Panc1 (cell line): Measurements from ENCODE around the gene MARCHF3.

ENCODE experiments used
- CTCF ChIP-seq: fragments of 450-650 bp; IDR thresholded peaks from 2 replicates; pipeline ENCODE4 v1.5.1; 2017; ENCODE audit warnings: mild to moderate bottlenecking
- POLR2AphosphoS5 ChIP-seq: IDR thresholded peaks from 2 replicates; pipeline ENCODE4 v1.6.1; 2012; ENCODE audit warnings: mild to moderate bottlenecking, low read depth, low read length, moderate library complexity
- REST ChIP-seq, 2 experiments: IDR thresholded peaks; 2 replicates each; pipeline ENCODE4 v1.6.1; 2011 to 2012; ENCODE audit warnings: low read depth in 2 of 2, control low read depth in 1 of 2, low read length in 1 of 2, mild to moderate bottlenecking in 1 of 2, moderate library complexity in 1 of 2; ENCODE audit not compliant: insufficient read depth in 1 of 2
- SIN3A ChIP-seq: IDR thresholded peaks from 2 replicates; pipeline ENCODE4 v1.6.1; 2012; ENCODE audit warnings: low read depth, mild to moderate bottlenecking, low read length, moderate library complexity, borderline replicate concordance; ENCODE audit not compliant: insufficient read depth
- TCF7L2 ChIP-seq: IDR thresholded peaks from 2 replicates; pipeline ENCODE4 v1.6.1; 2011; ENCODE audit warnings: mild to moderate bottlenecking, low read depth, low read length, inconsistent platforms

GRCh38 chr5:126976520-126977172 lies 53.7 kb downstream of the MARCHF3 start:
- no peak for TF ChIP-seq CTCF
- TF ChIP-seq REST (IDR thresholded peaks at IDR 0.05; ENCODE audit: insufficient read depth in 1 of 2, low read depth in 2 of 2, low read length in 1 of 2), result no peak
- TF ChIP-seq TCF7L2, result no peak
- TF ChIP-seq POLR2AphosphoS5, result no peak
- no peak for TF ChIP-seq SIN3A
